Psoas muscle (tissue), 8 donors: Measurements from ENCODE around the gene CMTM2. TPM values are rescaled to one million over a fixed set of nuclear protein-coding genes. Genes with fewer than 3 reads are reported as not detected.
"Not testable (repeated sequence)": the region's sequence is repeated elsewhere in the genome, so short reads cannot be mapped to it uniquely, and the experiment has no call there.

Source experiments
- ATAC-seq, 4 donors: fragments of 200-7000 bp; cut with Tn5 transposase; one replicate each; pipeline ENCODE4 v1.9.1; 2020; ENCODE audit warnings: moderate library complexity in 3 of 4, mild to moderate bottlenecking in 2 of 4
- DNase-seq, 2 donors: peaks; one replicate each; pipeline ENCODE4 v3.0.0-alpha.2; 2020
- H3K27ac ChIP-seq: fragments of 200-600 bp; one replicate; pipeline ENCODE4 v1.8.0; 2022
- H3K27me3 ChIP-seq, 3 donors: fragments of 200-600 bp in 1 of 3; one replicate each; pipeline versions ENCODE4 v1.6.1 to v1.8.0; 2013 to 2022; ENCODE audit warnings: low read length in 2 of 3, mild to moderate bottlenecking in 2 of 3, moderate library complexity in 1 of 3; ENCODE audit not compliant: insufficient read depth in 3 of 3
- H3K36me3 ChIP-seq, 2 donors: fragments of 200-600 bp in 1 of 2; one replicate each; pipeline versions ENCODE4 v1.6.1 to v1.8.0; 2013 to 2022; ENCODE audit warnings: low read depth in 1 of 2, mild to moderate bottlenecking in 1 of 2, moderate library complexity in 1 of 2; ENCODE audit not compliant: insufficient read depth in 1 of 2
- H3K4me1 ChIP-seq: fragments of 200-600 bp; one replicate; pipeline ENCODE4 v1.8.0; 2022
- H3K4me3 ChIP-seq: fragments of 200-600 bp; one replicate; pipeline ENCODE4 v1.8.0; 2022; ENCODE audit warnings: mild to moderate bottlenecking
- H3K9me3 ChIP-seq: fragments of 200-600 bp; one replicate; pipeline ENCODE4 v1.8.0; 2022
- CTCF ChIP-seq: fragments of 200-600 bp; IDR thresholded peaks from one replicate; pipeline ENCODE4 v1.8.0; 2022; ENCODE audit warnings: antibody characterized with exemption
- WGBS, 3 donors: extraction: QIAGEN DNeasy Blood & Tissue Kit; methylation state at CpG; one replicate each; pipeline versions ENCODE4 v1.1.6 to v1.1.7; 2013; 5-methylcytosine and 5-hydroxymethylcytosine counted together
- intact Hi-C, 2 donors: fragments of 100-400 bp; cut with DNase I; formaldehyde crosslinking; loops; one replicate each; pipeline versions ENCODE4 v1.11.0 to v1.14.2; 2022
- polyA plus RNA-seq, 3 donors: library from polyadenylated mRNA; stranded (reverse); fragments of 200-250 nt; gene quantifications; one replicate each; pipeline ENCODE4 v1.2.3, GENCODE V29; 2013
- total RNA-seq, 4 donors: library from RNA; stranded (reverse); fragmentation: NEBNext Ultra II Directional in 2 of 4; extraction: Animal tissue kit (Norgen Biotek cat#: 25700) in 2 of 4; gene quantifications; one replicate each; pipeline versions ENCODE4 v1.2.1 to v1.2.4, GENCODE V29; 2021 to 2023
- donor health status: healthy with polysubstance abuse.
- donor health status: DM: no; HTN: no; CAD: no; lungs with moderate emphysema.
- donor health status: Bipolar disorder and iron deficiency.
- donor health status: healthy.
- donor health status: DM: yes; HTN: yes; CAD: no.
- donor health status: DM: no; HTN: no; CAD: no.
- donor health status: DM: no; HTN: no; CAD: no.
- donor health status: DM: yes; HTN: yes; CAD: no.

Gene CMTM2
- total and polyA plus RNA-seq, 7 donors: 0.17 TPM; not detected in 6

GRCh38 chr16:66563574-66564334 is 15.5 kb upstream of the CMTM2 start:
- H3K9me3 ChIP-seq: no peaks in the 10 kb centered on the region
- no peak overlapping the region for H3K4me3 ChIP-seq
- 87 to 91% (median 90%) methylated on average over 2 of the region's 2 CpGs for WGBS, 3 donors
- no peak for TF ChIP-seq CTCF
- intact Hi-C loops: no loop called here
- no peak for DNase-seq
- no peaks in the 10 kb centered on the region for H3K4me1 ChIP-seq
- no peak overlapping the region for H3K27ac ChIP-seq
- no peak for ATAC-seq
- peaks cover 0 to 6% of the 10 kb centered on the region in 2 donors for H3K36me3 ChIP-seq
- H3K27me3 ChIP-seq: no peaks in the 10 kb centered on the region

GRCh38 chr16:66566051-66566901 is 13.0 kb upstream of the CMTM2 start, which contains the start of gene CMTM1:
CMTM1 (plus strand) TSS chr16:66566439; CDS start chr16:66566514, 75 bp downstream.
- 92 to 97% (median 94%) methylated on average over 54 of the region's 54 CpGs for WGBS, 3 donors
- Histone ChIP-seq H3K4me3 (no peak within 1 kb of the TSS), H3K27me3 (no peaks in the 10 kb centered on the region), H3K4me1 (no peaks in the 10 kb centered on the region), H3K9me3 (no peaks in the 10 kb centered on the region), H3K27ac (no peak within 1 kb of the TSS), H3K36me3 (no peaks in the 10 kb centered on the region)
- no peak for TF ChIP-seq CTCF
- no peak for DNase-seq
- intact Hi-C loops: no loop called here
- no peak for ATAC-seq

- H3K36me3 ChIP-seq, intact Hi-C loops, ATAC-seq, H3K27me3 ChIP-seq, H3K4me3 ChIP-seq, H3K9me3 ChIP-seq, H3K4me1 ChIP-seq, H3K27ac ChIP-seq, DNase-seq: not testable (repeated sequence)
- WGBS, 3 donors: 89 to 97% (median 91%) methylated on average over 3 of the region's 3 CpGs
Observed at GRCh38 chr16:66567270-66567669, 12.0 kb upstream of the CMTM2 start.

GRCh38 chr16:66568355-66568754 is 10.9 kb upstream of the CMTM2 start:
- Histone ChIP-seq H3K4me3 (no peak overlapping the region), H3K27ac (no peak overlapping the region), H3K9me3 (no peaks in the 10 kb centered on the region), H3K36me3 (no peaks in the 10 kb centered on the region), H3K4me1 (no peaks in the 10 kb centered on the region), H3K27me3 (no peaks in the 10 kb centered on the region)
- 91 to 96% (median 96%) methylated on average over 2 of the region's 2 CpGs for WGBS, 3 donors
- no peak for ATAC-seq
- DNase-seq: no peak
- intact Hi-C loops: no loop called here
- TF ChIP-seq CTCF: no peak

- no peak overlapping the region for H3K27ac ChIP-seq
Observed at GRCh38 chr16:66569131-66569530, 10.1 kb upstream of the CMTM2 start.

More at GRCh38 chr16:66569131-66569530, 10.1 kb upstream of the CMTM2 start:
- no peak for TF ChIP-seq CTCF
- WGBS, 3 donors: 97 to 100% (median 100%) methylated on average over 1 of the region's 1 CpG
- Histone ChIP-seq H3K9me3 (no peaks in the 10 kb centered on the region), H3K36me3 (no peaks in the 10 kb centered on the region), H3K4me3 (no peak overlapping the region), H3K4me1 (no peaks in the 10 kb centered on the region), H3K27me3 (no peaks in the 10 kb centered on the region)
- intact Hi-C loops: no loop called here
- ATAC-seq (no peak), DNase-seq (no peak)
